ENCODE data around the gene SLC37A4. TPM values are rescaled to one million over a fixed set of nuclear protein-coding genes. Genes with fewer than 3 reads are reported as not detected.

The SLC37A4 gene
- total and polyA plus RNA-seq, 10 of the 15 experiments (the other 5 are each of a cell fraction or from before 2014, with no cell fraction given): 11.6 to 29.7 (median 20.4) TPM

- TF ChIP-seq DPF2 (IDR thresholded peaks at IDR 0.05): 0 out of 2 replicates have a peak, but pooled peaks have one; percentile 20
- peak; percentile 84 for TF ChIP-seq MXI1 (IDR thresholded peaks at IDR 0.05; ENCODE audit: low read depth, low read length)
- no peak for TF ChIP-seq IRF5 (IDR thresholded peaks at IDR 0.05; ENCODE audit: borderline replicate concordance)
- TF ChIP-seq BHLHE40 (IDR thresholded peaks at IDR 0.05; ENCODE audit: borderline replicate concordance in 1 of 2, low read depth in 2 of 2, low read length in 1 of 2): peak in 1 of 2 experiments; percentile 68; a peak in 1 of 4 replicates
- TF ChIP-seq RCOR1 (conservative IDR thresholded peaks at IDR 0.05; ENCODE audit: low read depth, low read length): 0 out of 2 replicates have a peak, but pooled peaks have one; percentile 23
- no peak; the same call in 1 of the 2 replicates for TF ChIP-seq LARP7 (IDR thresholded peaks at IDR 0.05)
- TF ChIP-seq CEBPB (IDR thresholded peaks at IDR 0.05; ENCODE audit: borderline replicate concordance in 1 of 2, low read depth in 2 of 2, low read length in 2 of 2): no peak
- TF ChIP-seq STAT3 (IDR thresholded peaks at IDR 0.05; ENCODE audit: low read depth, low read length): no peak
- no peak for TF ChIP-seq ZZZ3 (IDR thresholded peaks at IDR 0.05; ENCODE audit: control insufficient read depth, insufficient read length, low read depth)
- peak; percentile 11; the same call in 1 of the 2 replicates for TF ChIP-seq ELK1 (IDR thresholded peaks at IDR 0.05; ENCODE audit: low read depth, low read length)
- no peak for TF ChIP-seq RBBP5 (conservative IDR thresholded peaks at IDR 0.05)
- no peak for TF ChIP-seq CUX1 (IDR thresholded peaks at IDR 0.05; ENCODE audit: insufficient replicate concordance, low read depth, low read length)
- TF ChIP-seq EZH2 (IDR thresholded peaks at IDR 0.05; ENCODE audit: borderline replicate concordance, control insufficient read depth, low read depth, low read length): no peak
- TF ChIP-seq SMARCA5 (IDR thresholded peaks at IDR 0.05): peak; percentile 55; the same call in 1 of the 2 replicates
- TF ChIP-seq MAX (IDR thresholded peaks at IDR 0.05; ENCODE audit: low read depth, low read length): peak; percentile 56; the same call in 1 of the 2 replicates
- no peak; a peak in 1 of 4 replicates for TF ChIP-seq ETV6 (conservative IDR thresholded peaks at IDR 0.05 in 1 of 2, IDR thresholded peaks at IDR 0.05 in 1 of 2; ENCODE audit: borderline replicate concordance in 1 of 2, low read depth in 1 of 2)
- TF ChIP-seq GABPA (IDR thresholded peaks at IDR 0.05; ENCODE audit: low read depth): peak; percentile 99
- TF ChIP-seq TCF3 (IDR thresholded peaks at IDR 0.05; ENCODE audit: borderline replicate concordance, insufficient read depth, low read depth, low read length): 0 out of 2 replicates have a peak, but pooled peaks have one; percentile 48
- no peak for TF ChIP-seq JUNB (IDR thresholded peaks at IDR 0.05)
- no peak for TF ChIP-seq KAT2A (conservative IDR thresholded peaks at IDR 0.05; ENCODE audit: control insufficient read depth, low read depth, low read length)
- no peak; the same call in 1 of the 2 replicates for TF ChIP-seq RFX5 (IDR thresholded peaks at IDR 0.05; ENCODE audit: low read depth, low read length)
Observed at GRCh38 chr11:119018074-119018938, 12.4 kb downstream of the SLC37A4 start, which contains the start of the genes RPS25 and TRAPPC4 (continued).
